Fibroblast of skin of scalp (primary cell): ENCODE data around the gene GIT1.
A peak's percentile ranks its signal among the peaks of the same experiment; 100 is the strongest.

Source experiments
- DNase-seq: peaks from one replicate; pipeline ENCODE4 v3.0.0-alpha.2; 2013

The GIT1 gene

GRCh38 chr17:29579866-29580771 lies 9.3 kb downstream of the GIT1 start:
- DNase-seq = peak; percentile 81

DNA sequence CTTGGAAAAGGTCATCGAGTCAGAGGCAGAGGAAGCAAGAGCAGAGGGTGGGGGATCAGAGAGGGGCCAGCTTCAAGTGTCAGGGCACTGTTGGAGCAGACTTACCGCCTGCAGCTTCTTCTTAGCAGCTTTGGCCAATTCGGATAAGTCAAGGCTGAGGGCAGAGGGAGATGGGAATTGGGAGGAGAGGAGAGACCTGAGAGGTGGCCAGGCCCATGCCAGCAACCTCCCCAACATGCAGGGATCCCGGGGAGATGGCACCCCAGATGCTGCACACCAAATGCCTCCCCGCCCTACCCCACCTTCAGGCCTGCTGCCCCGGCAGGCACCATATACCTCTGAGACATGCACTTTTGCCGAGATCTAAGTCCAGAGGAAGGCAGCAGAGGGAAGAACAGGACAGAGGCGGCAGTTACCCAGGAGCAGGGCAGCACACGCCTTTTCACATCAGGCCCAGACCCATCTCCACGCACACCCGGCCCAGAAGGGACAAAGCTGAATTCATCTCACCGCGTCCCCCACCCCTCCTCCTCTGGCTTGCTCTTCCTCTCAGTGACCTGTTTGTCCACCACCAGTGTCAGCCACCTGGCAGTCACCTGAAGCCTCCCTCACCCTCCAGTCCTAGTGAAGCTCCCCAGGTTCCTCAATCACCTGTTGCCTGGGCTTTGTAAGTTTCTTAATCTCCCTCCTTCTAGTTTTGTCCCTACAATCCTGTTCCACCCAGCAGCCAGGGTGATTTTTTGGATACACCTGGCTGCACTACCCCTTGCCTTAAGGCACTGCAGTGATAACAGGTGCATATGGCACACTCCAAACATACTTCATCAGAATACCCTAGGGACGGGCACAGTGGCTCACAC lies 10.6 kb downstream of the GIT1 start:
- no peak for DNase-seq

GRCh38 chr17:29577385-29578211 lies 11.8 kb downstream of the GIT1 start:
- peak; percentile 54 for DNase-seq

- no peak for DNase-seq
Measured at GRCh38 chr17:29577001-29577370, 12.5 kb downstream of the GIT1 start.

DNA sequence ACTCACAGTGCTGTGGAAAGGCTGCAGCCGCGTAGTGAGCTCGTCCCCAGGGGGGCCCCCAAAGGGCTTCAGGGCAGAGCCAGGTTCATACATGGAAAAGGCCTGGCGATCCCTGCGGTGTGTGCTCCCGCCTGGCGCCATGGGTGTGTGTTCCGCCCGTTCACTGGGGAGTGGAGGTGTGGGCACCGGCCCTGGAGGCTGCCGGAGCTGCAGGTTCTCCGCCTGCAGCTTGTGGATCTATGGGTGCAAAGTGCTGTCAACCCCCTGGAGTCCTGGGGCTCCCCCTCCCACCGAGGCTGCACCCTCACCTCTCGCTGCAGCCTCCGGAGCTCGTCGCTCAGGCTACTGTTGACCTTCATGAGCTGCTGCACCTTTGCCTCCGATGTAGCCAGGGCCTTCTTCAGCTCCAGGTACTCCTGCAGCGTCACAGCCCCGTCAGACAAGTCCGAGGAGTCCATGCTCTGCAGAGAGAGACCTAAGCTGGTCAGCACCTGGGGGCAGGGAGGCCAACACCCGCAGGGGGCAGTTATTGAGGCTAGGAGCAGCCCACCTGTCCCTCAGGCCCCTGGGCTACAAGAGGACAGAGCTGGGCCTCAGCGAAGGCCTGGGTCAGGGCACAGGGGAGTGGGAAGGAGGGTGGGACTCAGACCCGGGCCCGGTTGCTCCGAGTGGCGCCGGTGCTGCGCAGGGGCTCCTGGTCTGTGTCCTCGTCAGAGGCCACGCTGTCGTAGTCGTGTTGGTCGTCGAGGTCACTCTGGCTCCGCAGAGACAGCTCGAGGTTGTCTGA lies 13.0 kb downstream of the GIT1 start:
- no peak for DNase-seq

DNA sequence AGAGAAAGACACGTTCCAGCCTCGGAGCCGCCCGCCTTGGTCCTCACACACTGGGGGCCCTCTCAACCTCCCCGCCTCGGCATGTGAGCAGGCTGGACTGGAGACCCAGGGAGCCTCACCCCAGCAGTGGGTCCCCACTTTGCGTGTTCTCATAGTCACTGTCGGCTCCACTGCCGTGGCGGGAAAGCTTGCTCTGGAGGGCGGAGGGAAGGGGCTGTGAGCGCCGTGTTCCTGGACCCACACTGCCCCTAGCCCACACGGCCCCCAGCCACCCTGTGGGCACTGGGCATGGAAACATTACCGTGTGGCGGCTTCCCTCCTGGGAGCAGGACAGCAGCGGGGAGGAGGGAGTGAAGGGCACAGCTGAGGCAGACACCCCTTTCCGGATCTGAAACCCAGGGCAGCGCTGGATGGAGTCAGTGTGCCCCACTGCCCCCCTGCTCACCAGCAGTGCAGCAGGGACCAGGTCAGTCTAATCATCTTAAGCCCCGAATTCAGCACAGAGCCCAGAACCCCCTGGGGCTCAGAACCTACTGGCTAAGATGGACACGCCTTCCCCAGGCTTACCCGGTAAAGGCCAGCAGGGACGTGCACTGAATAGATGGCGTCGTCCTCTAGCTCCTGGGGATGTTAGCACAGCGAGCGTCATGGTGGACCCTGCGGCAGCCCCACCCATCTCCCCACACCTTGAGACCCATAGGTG lies 13.8 kb downstream of the GIT1 start:
- no peak for DNase-seq

DNA sequence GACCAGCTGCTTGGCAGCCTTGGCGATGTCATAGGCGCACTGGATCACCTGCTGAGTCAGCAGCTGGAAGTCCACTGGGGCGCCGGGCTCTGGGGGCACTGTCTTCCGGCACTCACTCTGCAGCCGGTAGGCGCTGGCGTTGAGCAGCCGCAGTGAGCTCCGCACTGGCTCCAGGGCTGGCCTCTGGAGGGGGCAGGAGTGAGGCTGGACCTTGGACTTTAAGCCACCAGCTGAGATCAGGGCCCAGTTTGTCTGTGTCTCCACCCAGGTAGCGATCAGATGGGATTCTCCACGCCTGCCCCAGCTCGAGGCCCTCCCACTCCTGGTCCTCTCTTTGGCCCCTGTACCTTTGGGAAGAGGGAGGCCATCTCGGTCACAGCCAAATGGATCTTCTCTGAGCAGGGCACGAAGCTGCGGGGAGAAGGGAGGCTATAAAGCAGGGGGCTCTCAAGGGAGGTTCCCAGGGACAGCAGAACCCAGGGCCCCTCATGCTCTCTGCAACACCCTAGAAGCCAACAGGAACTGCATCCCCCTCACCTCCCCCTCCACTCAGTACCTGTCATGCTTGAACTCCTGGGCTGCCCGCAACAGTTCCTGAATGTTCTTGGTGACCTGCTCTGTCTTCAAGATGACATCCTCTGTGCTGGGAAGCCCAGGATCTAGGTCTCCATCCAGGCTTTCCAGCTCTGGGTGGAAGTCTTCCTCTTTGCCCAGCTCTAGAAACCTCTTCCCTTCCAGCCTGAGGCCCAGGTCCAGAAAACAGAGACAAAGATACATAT lies 14.5 kb downstream of the GIT1 start:
- no peak for DNase-seq

- no peak for DNase-seq
Measured at GRCh38 chr17:29573871-29574731, 15.3 kb downstream of the GIT1 start.

DNA sequence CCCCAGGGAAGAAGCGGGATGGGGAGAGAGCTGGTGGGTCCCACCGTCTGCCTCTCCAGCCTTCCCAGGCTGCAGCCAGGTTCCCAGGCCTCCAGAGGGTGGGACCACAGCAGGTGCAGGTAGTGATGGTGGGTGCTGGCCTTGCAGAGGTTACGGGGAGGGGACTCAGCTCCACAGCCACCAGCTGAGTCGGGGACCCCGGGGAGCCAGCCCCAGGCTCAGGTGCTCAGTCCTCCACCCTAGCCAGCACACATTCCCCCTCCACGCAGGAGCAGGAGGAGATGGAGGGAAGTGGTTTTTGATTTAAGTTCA lies 15.9 kb downstream of the GIT1 start:
- no peak for DNase-seq

GRCh38 chr17:29572691-29573557 lies 16.5 kb downstream of the GIT1 start:
- peak; percentile 65 for DNase-seq

- no peak for DNase-seq
Measured at GRCh38 chr17:29571883-29572681, 17.4 kb downstream of the GIT1 start.

GRCh38 chr17:29571486-29571882 lies 18.0 kb downstream of the GIT1 start:
- no peak for DNase-seq

DNA sequence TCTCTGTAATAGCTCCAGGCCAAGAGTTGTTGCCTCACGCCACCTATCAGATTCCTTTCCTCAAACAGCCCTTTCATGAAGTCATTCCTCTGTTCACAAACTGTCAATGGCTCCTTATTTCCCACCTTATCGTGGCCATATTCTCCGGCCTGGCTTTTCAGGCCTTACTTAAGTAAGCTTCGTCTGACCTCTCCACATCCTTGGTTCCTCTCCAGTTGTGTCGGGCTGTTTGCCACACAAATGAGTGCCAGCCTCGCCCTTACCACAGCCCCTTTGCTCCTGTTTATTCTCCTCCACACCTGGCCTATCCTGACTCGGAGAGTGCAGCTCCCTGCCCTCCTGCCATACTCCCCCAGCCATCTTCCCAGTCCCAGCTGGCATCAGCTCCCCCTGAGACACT lies 18.9 kb downstream of the GIT1 start:
- DNase-seq = no peak

GRCh38 chr17:29569245-29569950 lies 20.1 kb downstream of the GIT1 start:
- DNase-seq = no peak

- peak; percentile 89 for DNase-seq
Measured at GRCh38 chr17:29568331-29569244, 20.9 kb downstream of the GIT1 start, which contains the start of gene TP53I13. Gene TP53I13, plus strand, starts transcription at chr17:29568701. Its CDS starts 58 bp downstream, at chr17:29568759.
